Progenitor cell of endocrine pancreas (in vitro differentiated cells): Measurements from ENCODE around the gene ANKRD33B. TPM values are rescaled to one million over a fixed set of nuclear protein-coding genes. Genes with fewer than 3 reads are reported as not detected.

Source experiments
- DNase-seq: peaks from one replicate; pipeline ENCODE4 v3.0.0; 2021; ENCODE audit warnings: low spot score; ENCODE audit not compliant: unreplicated experiment
- H3K27ac Mint-ChIP-seq: 2 replicates; pipeline ENCODE4 v1.8.0; 2021; ENCODE audit warnings: mild to moderate bottlenecking, moderate library complexity, mixed read lengths
- H3K27me3 Mint-ChIP-seq: 2 replicates; pipeline ENCODE4 v1.8.0; 2021; ENCODE audit warnings: mixed read lengths
- H3K36me3 Mint-ChIP-seq: 2 replicates; pipeline ENCODE4 v1.8.0; 2022; ENCODE audit warnings: mixed read lengths; ENCODE audit not compliant: insufficient read depth
- H3K4me1 Mint-ChIP-seq: 2 replicates; pipeline ENCODE4 v1.8.0; 2021; ENCODE audit warnings: low read depth, mixed read lengths
- H3K4me3 Mint-ChIP-seq: 2 replicates; pipeline ENCODE4 v1.8.0; 2021; ENCODE audit warnings: low read depth, mild to moderate bottlenecking, moderate library complexity, mixed read lengths
- H3K9me3 Mint-ChIP-seq: 2 replicates; pipeline ENCODE4 v1.8.0; 2021; ENCODE audit warnings: low read depth, mixed read lengths
- CTCF ChIP-seq: fragments of 200-600 bp; sonication (generic); IDR thresholded peaks from one replicate; pipeline ENCODE4 v1.5.0; 2021; ENCODE audit warnings: antibody characterized with exemption, mild to moderate bottlenecking; ENCODE audit not compliant: unreplicated experiment
- total RNA-seq: library from RNA; stranded (reverse); gene quantifications from 2 replicates; pipeline ENCODE4 v1.2.1, GENCODE V29; 2021

ANKRD33B gene
- total RNA-seq, 1 donor from 2014 or later = 2.1 TPM

GRCh38 chr5:10553476-10553875, 10.4 kb upstream of the ANKRD33B start:
- Mint-ChIP-seq H3K4me1 (peaks cover 12% of the 10 kb centered on the region), H3K27ac (no peak overlapping the region), H3K4me3 (no peak overlapping the region), H3K9me3 (no peaks in the 10 kb centered on the region), H3K27me3 (peaks cover 26% of the 10 kb centered on the region), H3K36me3 (no peaks in the 10 kb centered on the region)
- no peak for DNase-seq
- no peak for TF ChIP-seq CTCF

- no peak for DNase-seq
- Mint-ChIP-seq H3K4me1 (peaks cover 12% of the 10 kb centered on the region), H3K9me3 (no peaks in the 10 kb centered on the region), H3K27me3 (peaks cover 37% of the 10 kb centered on the region), H3K4me3 (no peak overlapping the region), H3K36me3 (no peaks in the 10 kb centered on the region), H3K27ac (no peak overlapping the region)
- no peak for TF ChIP-seq CTCF
These were observed 8.6 kb upstream of the ANKRD33B start for GRCh38 chr5:10555277-10555684.

- no peak overlapping the region for H3K27ac Mint-ChIP-seq
- no peaks in the 10 kb centered on the region for H3K36me3 Mint-ChIP-seq
- no peak for TF ChIP-seq CTCF
- H3K4me1 Mint-ChIP-seq = peaks cover 9% of the 10 kb centered on the region
- no peaks in the 10 kb centered on the region for H3K9me3 Mint-ChIP-seq
- peaks cover 46% of the 10 kb centered on the region for H3K27me3 Mint-ChIP-seq
- H3K4me3 Mint-ChIP-seq = no peak overlapping the region
- DNase-seq = no peak
These were observed 7.5 kb upstream of the ANKRD33B start for GRCh38 chr5:10556289-10556807.

- Mint-ChIP-seq H3K4me3 (no peak overlapping the region), H3K27ac (no peak overlapping the region), H3K9me3 (no peaks in the 10 kb centered on the region), H3K27me3 (peaks cover 49% of the 10 kb centered on the region), H3K4me1 (peaks cover 5% of the 10 kb centered on the region), H3K36me3 (no peaks in the 10 kb centered on the region)
- DNase-seq = no peak
- no peak for TF ChIP-seq CTCF
These were observed 6.8 kb upstream of the ANKRD33B start for GRCh38 chr5:10556893-10557746.

GRCh38 chr5:10559151-10559550, 4.7 kb upstream of the ANKRD33B start:
- Mint-ChIP-seq H3K27ac (no peak overlapping the region), H3K9me3 (no peaks in the 10 kb centered on the region), H3K4me1 (peaks cover 5% of the 10 kb centered on the region), H3K36me3 (no peaks in the 10 kb centered on the region), H3K4me3 (no peak overlapping the region), H3K27me3 (peaks cover 57% of the 10 kb centered on the region)
- no peak for TF ChIP-seq CTCF
- DNase-seq = no peak
